H1 (cell line): ENCODE measurements around the gene ATF7IP. TPM values are rescaled to one million over a fixed set of nuclear protein-coding genes. Genes with fewer than 3 reads are reported as not detected.
A peak's percentile ranks its signal among the peaks of the same experiment; 100 is the strongest.

Source experiments
- CTCF ChIA-PET: fragments of 300-600 bp; sonication (Branson Sonifier 250); formaldehyde crosslinking; loops from one replicate; lab custom pipeline; 2021; ENCODE audit not compliant: partially characterized antibody; lab: Charles Lee
- POLR2A ChIA-PET: fragments of 300-600 bp; sonication (Branson Sonifier 250); formaldehyde crosslinking; loops from one replicate; lab custom pipeline; 2021; ENCODE audit warnings: inconsistent platforms; ENCODE audit not compliant: partially characterized antibody; lab: Charles Lee
- DNase-seq, 2 experiments: peaks; one replicate each; pipeline versions ENCODE4 v3.0.0 to v3.0.0-alpha.2; 2010 to 2022; ENCODE audit warnings: low spot score in 2 of 2, low read depth in 1 of 2, mixed read lengths in 1 of 2
- FAIRE-seq: peaks from 2 replicates; lab custom pipeline; 2011; peaks lifted over from hg19 to GRCh38; lab: Jason Lieb, UNC
- H2AFZ ChIP-seq: 2 replicates; pipeline ENCODE4 v1.8.1; 2012; ENCODE audit warnings: low read length, inconsistent platforms
- H2AK5ac ChIP-seq: 2 replicates; pipeline ENCODE4 v1.6.1; 2013; ENCODE audit warnings: low read depth, low read length
- H2BK120ac ChIP-seq: replicated peaks from 2 replicates; pipeline ENCODE3; 2013; ENCODE audit warnings: low read depth, low read length, inconsistent platforms
- H2BK12ac ChIP-seq: 2 replicates; pipeline ENCODE4 v1.6.1; 2013; ENCODE audit warnings: low read depth, low read length
- H2BK15ac ChIP-seq: 2 replicates; pipeline ENCODE4 v1.6.1; 2013; ENCODE audit warnings: low read length
- H2BK20ac ChIP-seq: 2 replicates; pipeline ENCODE4 v1.6.1; 2013; ENCODE audit warnings: low read length
- H2BK5ac ChIP-seq: 2 replicates; pipeline ENCODE4 v1.6.1; 2013; ENCODE audit warnings: low read depth, low read length
- H3K14ac ChIP-seq: 2 replicates; pipeline ENCODE4 v1.6.1; 2013; ENCODE audit warnings: inconsistent platforms; ENCODE audit not compliant: insufficient read length
- H3K18ac ChIP-seq: 2 replicates; pipeline ENCODE4 v1.6.1; 2013; ENCODE audit warnings: low read length; ENCODE audit errors: extremely low read depth
- H3K23ac ChIP-seq: 2 replicates; pipeline ENCODE4 v1.6.1; 2013; ENCODE audit warnings: inconsistent platforms; ENCODE audit not compliant: insufficient read length
- H3K23me2 ChIP-seq: 2 replicates; pipeline ENCODE4 v1.6.1; 2013; ENCODE audit warnings: low read depth, low read length
- H3K27ac ChIP-seq: 2 replicates; pipeline ENCODE4 v1.6.1; 2011; ENCODE audit warnings: low read depth, low read length, inconsistent platforms
- H3K27me3 ChIP-seq, 4 experiments: replicated peaks in 1 of 4; 1 replicate in 1 of 4; 2 replicates in 3 of 4; pipeline versions ENCODE4 v1.6.1 to v1.8.1; 2011 to 2013; ENCODE audit warnings: low read length in 3 of 4, mild to moderate bottlenecking in 3 of 4, inconsistent platforms in 2 of 4, mixed read lengths in 2 of 4, moderate library complexity in 1 of 4; ENCODE audit not compliant: control insufficient read depth in 3 of 4, insufficient read depth in 3 of 4; ENCODE audit errors: extremely low read depth in 1 of 4
- H3K36me3 ChIP-seq, 4 experiments: 2 replicates each; pipeline versions ENCODE4 v1.6.1 to v1.8.1; 2011 to 2013; ENCODE audit warnings: mild to moderate bottlenecking in 4 of 4, low read length in 3 of 4, moderate library complexity in 2 of 4, control low read depth in 1 of 4, inconsistent platforms in 1 of 4; ENCODE audit not compliant: insufficient read depth in 4 of 4, control insufficient read depth in 2 of 4
- H3K4ac ChIP-seq: replicated peaks from 2 replicates; pipeline ENCODE3; 2013; ENCODE audit warnings: low read length, low read depth, mixed read lengths, inconsistent platforms; ENCODE audit not compliant: insufficient read length
- H3K4me1 ChIP-seq, 4 experiments: replicated peaks in 1 of 4; 1 replicate in 1 of 4; 2 replicates in 3 of 4; pipeline versions ENCODE4 v1.6.1 to v1.8.1; 2011 to 2013; ENCODE audit warnings: low read length in 3 of 4, inconsistent platforms in 2 of 4, mixed read lengths in 1 of 4; ENCODE audit not compliant: insufficient read depth in 4 of 4, control insufficient read depth in 3 of 4
- H3K4me2 ChIP-seq, 2 experiments: 2 replicates each; pipeline versions ENCODE4 v1.6.1 to v1.8.1; 2011 to 2013; ENCODE audit warnings: low read depth in 2 of 2, low read length in 2 of 2, control low read depth in 1 of 2, inconsistent platforms in 1 of 2, mild to moderate bottlenecking in 1 of 2; ENCODE audit not compliant: insufficient read depth in 1 of 2
- H3K4me3 ChIP-seq, 4 experiments: fragments of 200-600, 300-600 bp in 1 of 4; sonication (generic), shearing (Covaris generic), sonication (Bioruptor Twin) in 1 of 4; 2 replicates each; pipeline versions ENCODE4 v1.5.1 to v1.8.1; 2011 to 2016; ENCODE audit warnings: low read length in 4 of 4, low read depth in 3 of 4, control low read depth in 2 of 4, inconsistent platforms in 2 of 4, mild to moderate bottlenecking in 2 of 4, mixed read lengths in 1 of 4, moderate library complexity in 1 of 4; ENCODE audit not compliant: insufficient read depth in 2 of 4; ENCODE audit errors: extremely low read depth in 1 of 4
- H3K56ac ChIP-seq: replicated peaks from 2 replicates; pipeline ENCODE3; 2013; ENCODE audit warnings: low read depth, mild to moderate bottlenecking, mixed read lengths, low read length, inconsistent platforms; ENCODE audit not compliant: insufficient read length
- H3K79me1 ChIP-seq: 2 replicates; pipeline ENCODE4 v1.6.1; 2013; ENCODE audit warnings: low read depth, low read length, control low read depth
- H3K79me2 ChIP-seq, 2 experiments: 2 replicates each; pipeline versions ENCODE4 v1.6.1 to v1.8.1; 2012 to 2013; ENCODE audit warnings: low read length in 2 of 2, mild to moderate bottlenecking in 2 of 2, inconsistent platforms in 1 of 2; ENCODE audit not compliant: insufficient read depth in 2 of 2, control insufficient read depth in 1 of 2
- H3K9ac ChIP-seq, 4 experiments: replicated peaks in 1 of 4; 1 replicate in 1 of 4; 2 replicates in 3 of 4; pipeline versions ENCODE4 v1.6.1 to v1.8.1; 2011 to 2013; ENCODE audit warnings: low read depth in 3 of 4, low read length in 3 of 4, control low read depth in 2 of 4, mild to moderate bottlenecking in 2 of 4, moderate library complexity in 2 of 4, inconsistent platforms in 1 of 4; ENCODE audit errors: extremely low read depth in 1 of 4
- H3K9me3 ChIP-seq, 2 experiments: 2 replicates each; pipeline versions ENCODE4 v1.6.1 to v1.8.1; 2012 to 2013; ENCODE audit warnings: mild to moderate bottlenecking in 2 of 2, moderate library complexity in 2 of 2, control low read depth in 1 of 2, inconsistent platforms in 1 of 2, low read depth in 1 of 2, low read length in 1 of 2, mixed read lengths in 1 of 2; ENCODE audit not compliant: insufficient read depth in 2 of 2
- H4K20me1 ChIP-seq, 2 experiments: replicated peaks in 1 of 2; 2 replicates each; pipeline versions ENCODE3 to v1.8.1; 2011 to 2013; ENCODE audit warnings: inconsistent platforms in 2 of 2, low read length in 2 of 2, mild to moderate bottlenecking in 1 of 2; ENCODE audit not compliant: insufficient read depth in 2 of 2, control insufficient read depth in 1 of 2
- H4K5ac ChIP-seq: 2 replicates; pipeline ENCODE4 v1.6.1; 2013; ENCODE audit warnings: low read length, low read depth, mixed read lengths, inconsistent platforms; ENCODE audit not compliant: insufficient read length
- H4K8ac ChIP-seq: 2 replicates; pipeline ENCODE4 v1.8.0; 2013; ENCODE audit warnings: mild to moderate bottlenecking, moderate library complexity, low read length, inconsistent platforms; ENCODE audit not compliant: insufficient read depth; ENCODE audit errors: extremely low read depth
- H4K91ac ChIP-seq: replicated peaks from 2 replicates; pipeline ENCODE3; 2013; ENCODE audit warnings: low read length, mixed read lengths, inconsistent platforms; ENCODE audit not compliant: insufficient read length
- ATF3 ChIP-seq: IDR thresholded peaks from 2 replicates; pipeline ENCODE4 v1.6.1; 2011; ENCODE audit warnings: low read depth, mild to moderate bottlenecking, low read length; ENCODE audit not compliant: insufficient read depth
- BACH1 ChIP-seq: IDR thresholded peaks from 2 replicates; pipeline ENCODE4 v1.6.1; 2012; ENCODE audit warnings: low read length, improper control_type of control experiment
- BRCA1 ChIP-seq: IDR thresholded peaks from 2 replicates; pipeline ENCODE4 v1.6.1; 2012; ENCODE audit warnings: low read depth, low read length, improper control_type of control experiment
- CBX8 ChIP-seq: fragments of 300-800, 300-1000 bp; sonication (generic); IDR thresholded peaks from 2 replicates; pipeline ENCODE4 v1.7.1; 2016; ENCODE audit warnings: low read depth, low read length, borderline replicate concordance
- CEBPB ChIP-seq: IDR thresholded peaks from 2 replicates; pipeline ENCODE4 v1.6.1; 2012; ENCODE audit warnings: low read depth, low read length
- EP300 ChIP-seq, 2 experiments: IDR thresholded peaks; 1 replicate in 1 of 2; 2 replicates in 1 of 2; pipeline ENCODE4 v1.6.1; 2011 to 2012; ENCODE audit warnings: low read depth in 2 of 2, low read length in 2 of 2, mild to moderate bottlenecking in 2 of 2, borderline replicate concordance in 1 of 2, inconsistent platforms in 1 of 2, moderate library complexity in 1 of 2
- POLR2AphosphoS5 ChIP-seq: IDR thresholded peaks from 2 replicates; pipeline ENCODE4 v1.6.1; 2011; ENCODE audit warnings: low read depth, low read length
- POU5F1 ChIP-seq: IDR thresholded peaks from 2 replicates; pipeline ENCODE4 v1.6.1; 2011; ENCODE audit warnings: low read depth, mild to moderate bottlenecking, low read length, moderate library complexity
- SP1 ChIP-seq: IDR thresholded peaks from 2 replicates; pipeline ENCODE4 v1.6.1; 2011; ENCODE audit warnings: low read depth, low read length
- TEAD4 ChIP-seq: IDR thresholded peaks from 2 replicates; pipeline ENCODE4 v1.6.1; 2012; ENCODE audit warnings: low read depth, low read length, inconsistent platforms, mixed read lengths
- WGBS, 2 experiments: shearing (Covaris generic) in 1 of 2; methylation state at CpG; one replicate each; pipeline versions ENCODE4 v1.1.6 to v1.1.7; 2013 to 2015; ENCODE audit warnings: low lambda C conversion rate in 2 of 2, mixed read lengths in 2 of 2, inconsistent platforms in 1 of 2, low coverage in 1 of 2, missing lambda C conversion rate in 1 of 2; ENCODE audit not compliant: insufficient replicate concordance in 2 of 2, insufficient coverage in 1 of 2, insufficient read length in 1 of 2; ENCODE audit errors: extremely low coverage in 1 of 2, missing lambda C conversion rate in 1 of 2; 5-methylcytosine and 5-hydroxymethylcytosine counted together
- polyA plus RNA-seq, 7 experiments: library from polyadenylated mRNA; depleted of rRNA in 3 of 7; stranded (reverse) in 5 of 7; unstranded in 2 of 7; fragments of >200 nt in 5 of 7; fragments of 200-250 nt in 2 of 7; gene quantifications; 1 replicate in 5 of 7; 2 replicates in 1 of 7; 4 replicates in 1 of 7; pipeline versions ENCODE4 v1.2.1 to v1.2.3, GENCODE V29; 2011 to 2013; ENCODE audit warnings: missing spikeins in 2 of 7, mixed read lengths in 2 of 7
- total RNA-seq: library from RNA; stranded (reverse); fragmentation: NEBNext Ultra II Directional; extraction: Animal tissue kit (Norgen Biotek cat#: 25700); gene quantifications from 2 replicates; pipeline ENCODE4 v1.2.1, GENCODE V29; 2021

ATF7IP gene
- total and polyA plus RNA-seq, 2 of the 8 experiments (the other 6 are each of a cell fraction or from before 2014, with no cell fraction given): 34.2 to 148 TPM

GRCh38 chr12:14394317-14395073 lies 29.0 kb downstream of the ATF7IP start:
- no peaks in the 10 kb centered on the region for H3K23me2 ChIP-seq
- H3K4me1 ChIP-seq: peaks cover 0 to 35% (median 4%) of the 10 kb centered on the region in 4 experiments; a peak in 4 of 7 replicates
- no peak overlapping the region for H4K91ac ChIP-seq
- FAIRE-seq: peak; percentile 78
- H3K9ac ChIP-seq: no peak overlapping the region
- H3K27ac ChIP-seq: no peak overlapping the region
- H3K23ac ChIP-seq: no peak overlapping the region
- no peak overlapping the region for H2BK15ac ChIP-seq
- peak overlapping the region; percentile 14 to 16; a peak in 1 of 4 replicates for H3K4me2 ChIP-seq
- no peak overlapping the region for H3K4ac ChIP-seq
- no peak for DNase-seq
- H3K4me3 ChIP-seq: peak overlapping the region in 1 of 4 experiments; percentile 25; a peak in 1 of 8 replicates
- 17% methylated on average over 3 of the region's 3 CpGs; no CpG with 5 or more reads in 1 of the 2 experiments for WGBS, 2 experiments
- H3K56ac ChIP-seq: no peak overlapping the region
- POLR2A ChIA-PET: interaction anchor here (0.7 to 1.9 kb wide), 3 partner anchors 10 to 136 kb away, joined by 6 to 15 read pairs (median 12); partner anchors contain the start of gene ATF7IP
- H4K8ac ChIP-seq: no peak overlapping the region
- CTCF ChIA-PET: interaction anchor here (0.8 to 2.2 kb wide), 12 partner anchors 10 to 156 kb away, joined by 3 to 13 read pairs (median 4); no protein-coding TSS in a partner anchor
- H3K18ac ChIP-seq: no peak overlapping the region
- peaks cover 19 to 99% of the 10 kb centered on the region in 2 experiments; a peak in 3 of 4 replicates for H3K79me2 ChIP-seq
- no peak overlapping the region for H2BK5ac ChIP-seq
- no peaks in the 10 kb centered on the region for H3K79me1 ChIP-seq
- no peak overlapping the region for H2BK20ac ChIP-seq
- H2BK12ac ChIP-seq: no peak overlapping the region
- no peaks in the 10 kb centered on the region for H3K27me3 ChIP-seq
- no peak overlapping the region for H3K14ac ChIP-seq
- no peak overlapping the region for H4K5ac ChIP-seq
- no peak overlapping the region for H2AFZ ChIP-seq
- H2BK120ac ChIP-seq: no peak overlapping the region
- TF ChIP-seq EP300 (IDR thresholded peaks at IDR 0.05; ENCODE audit: borderline replicate concordance in 1 of 2, low read depth in 2 of 2, low read length in 2 of 2): peak in 1 of 2 experiments; percentile 21; a peak in 1 of 3 replicates
- 0 out of 2 replicates have a peak, but pooled peaks have one; percentile 54 for TF ChIP-seq POU5F1
- peak; percentile 49; the same call in 1 of the 2 replicates for TF ChIP-seq BACH1
- TF ChIP-seq CEBPB: 0 out of 2 replicates have a peak, but pooled peaks have one; percentile 28
- peak; percentile 95 for TF ChIP-seq SP1
- TF ChIP-seq POLR2AphosphoS5: no peak
- TF ChIP-seq TEAD4: 0 out of 2 replicates have a peak, but pooled peaks have one; percentile 17
- no peak for TF ChIP-seq ATF3
- TF ChIP-seq BRCA1: no peak
- no peak for TF ChIP-seq CBX8
- no peak overlapping the region for H2AK5ac ChIP-seq
- H4K20me1 ChIP-seq: peaks cover 3 to 5% of the 10 kb centered on the region in 2 experiments
- H3K9me3 ChIP-seq: no peaks in the 10 kb centered on the region; a peak in 1 of 4 replicates
- H3K36me3 ChIP-seq: no peaks in the 10 kb centered on the region; a peak in 1 of 8 replicates
